Smooth muscle cell (in vitro differentiated cells): Measurements from ENCODE around the gene RBFOX1. TPM values are rescaled to one million over a fixed set of nuclear protein-coding genes. Genes with fewer than 3 reads are reported as not detected.

ENCODE experiments used
- DNase-seq: peaks from one replicate; lab custom pipeline; 2025; ENCODE audit not compliant: unreplicated experiment; lab: John Stamatoyannopoulos, UW
- H2AFZ ChIP-seq: fragments of 200-600 bp; sonication (generic); 2 replicates; pipeline ENCODE4 v1.6.0; 2016; ENCODE audit warnings: antibody characterized with exemption, low read depth, mild to moderate bottlenecking
- H3F3A ChIP-seq: fragments of 200-600 bp; sonication (generic); 2 replicates; pipeline ENCODE4 v1.6.0; 2017; ENCODE audit warnings: antibody characterized with exemption, low read depth
- H3K27ac ChIP-seq: fragments of 200-600 bp; sonication (generic); 2 replicates; pipeline ENCODE4 v1.5.1; 2016; ENCODE audit warnings: low read depth, mild to moderate bottlenecking
- H3K27me3 ChIP-seq: fragments of 200-600 bp; sonication (generic); 2 replicates; pipeline ENCODE4 v1.6.1; 2016; ENCODE audit warnings: low read depth, mild to moderate bottlenecking
- H3K36me3 ChIP-seq: fragments of 200-600 bp; sonication (generic); 2 replicates; pipeline ENCODE4 v1.5.1; 2016; ENCODE audit warnings: low read depth
- H3K4me1 ChIP-seq: fragments of 200-600 bp; sonication (generic); 2 replicates; pipeline ENCODE4 v1.5.1; 2016; ENCODE audit warnings: low read depth
- H3K4me2 ChIP-seq: fragments of 200-600 bp; sonication (generic); 2 replicates; pipeline ENCODE4 v1.6.0; 2016; ENCODE audit warnings: mild to moderate bottlenecking
- H3K4me3 ChIP-seq: fragments of 200-600 bp; sonication (generic); 2 replicates; pipeline ENCODE4 v1.5.1; 2016; ENCODE audit warnings: mild to moderate bottlenecking
- H3K79me2 ChIP-seq: fragments of 200-600 bp; sonication (generic); 2 replicates; pipeline ENCODE4 v1.6.0; 2016; ENCODE audit warnings: low read depth, mild to moderate bottlenecking
- H3K9ac ChIP-seq: fragments of 200-600 bp; sonication (generic); 2 replicates; pipeline ENCODE4 v1.6.0; 2016; ENCODE audit warnings: low read depth
- H3K9me3 ChIP-seq: fragments of 200-600 bp; sonication (generic); replicated peaks from 2 replicates; pipeline ENCODE4 v1.5.1; 2016; ENCODE audit warnings: low read depth
- H4K20me1 ChIP-seq: fragments of 200-600 bp; sonication (generic); 2 replicates; pipeline ENCODE4 v1.6.0; 2016; ENCODE audit warnings: low read depth
- CTCF ChIP-seq: fragments of 200-600 bp; sonication (generic); IDR thresholded peaks from 2 replicates; pipeline ENCODE4 v1.5.1; 2017; ENCODE audit warnings: borderline replicate concordance, mild to moderate bottlenecking, antibody characterized with exemption; ENCODE audit not compliant: insufficient read depth, poor library complexity, severe bottlenecking
- WGBS: methylation state at CpG from one replicate; pipeline ENCODE4 v1.1.7; 2016; ENCODE audit warnings: low lambda C conversion rate; 5-methylcytosine and 5-hydroxymethylcytosine counted together
- polyA plus RNA-seq: library from polyadenylated mRNA; unstranded; fragments of >200 nt; fragmentation: Nextera tagmentation; extraction: Ambion mirVana; gene quantifications from 2 replicates; pipeline ENCODE4 v1.2.1, GENCODE V29; 2016
- total RNA-seq: library from RNA; depleted of rRNA; stranded (reverse); fragments of >200 nt; gene quantifications from 2 replicates; pipeline ENCODE4 v1.2.3, GENCODE V29; 2014

Gene RBFOX1
- total and polyA plus RNA-seq, 2 experiments from 2014 or later: not detected

- Histone ChIP-seq H3K27me3 (no peaks in the 10 kb centered on the region), H3K4me2 (no peak overlapping the region), H3K36me3 (no peaks in the 10 kb centered on the region), H4K20me1 (no peaks in the 10 kb centered on the region), H3K4me1 (no peaks in the 10 kb centered on the region), H3K79me2 (no peaks in the 10 kb centered on the region), H3K4me3 (no peak overlapping the region), H3F3A (no peaks in the 10 kb centered on the region), H3K9me3 (no peaks in the 10 kb centered on the region), H2AFZ (no peak overlapping the region), H3K9ac (no peak overlapping the region), H3K27ac (no peak overlapping the region)
- 78% methylated on average over 4 of the region's 4 CpGs for WGBS
- no peak for DNase-seq
- TF ChIP-seq CTCF: no peak
Observed at GRCh38 chr16:7680296-7680695, 347.7 kb downstream of the RBFOX1 start.

GRCh38 chr16:7688811-7689210, 356.2 kb downstream of the RBFOX1 start:
- TF ChIP-seq CTCF: no peak
- 77% methylated on average over 5 of the region's 5 CpGs for WGBS
- no peak overlapping the region for H3K9ac ChIP-seq
- H3K79me2 ChIP-seq: no peaks in the 10 kb centered on the region
- H3K27ac ChIP-seq: no peak overlapping the region
- no peaks in the 10 kb centered on the region for H3K9me3 ChIP-seq
- no peaks in the 10 kb centered on the region for H4K20me1 ChIP-seq
- no peaks in the 10 kb centered on the region for H3K4me1 ChIP-seq
- no peak overlapping the region for H3K4me2 ChIP-seq
- no peaks in the 10 kb centered on the region for H3K36me3 ChIP-seq
- H3F3A ChIP-seq: no peaks in the 10 kb centered on the region
- no peak for DNase-seq
- no peak overlapping the region for H3K4me3 ChIP-seq
- H3K27me3 ChIP-seq: no peaks in the 10 kb centered on the region
- H2AFZ ChIP-seq: no peak overlapping the region

- H3K36me3 ChIP-seq: no peaks in the 10 kb centered on the region
- H3K9me3 ChIP-seq: no peaks in the 10 kb centered on the region
- no peak overlapping the region for H3K4me2 ChIP-seq
- TF ChIP-seq CTCF: no peak
- WGBS: 88% methylated on average over 1 of the region's 1 CpG
- no peaks in the 10 kb centered on the region for H3F3A ChIP-seq
- H2AFZ ChIP-seq: no peak overlapping the region
- H3K9ac ChIP-seq: no peak overlapping the region
- no peaks in the 10 kb centered on the region for H4K20me1 ChIP-seq
- DNase-seq: no peak
- H3K79me2 ChIP-seq: no peaks in the 10 kb centered on the region
- no peak overlapping the region for H3K4me3 ChIP-seq
- H3K27me3 ChIP-seq: no peaks in the 10 kb centered on the region
- H3K4me1 ChIP-seq: no peaks in the 10 kb centered on the region
- no peak overlapping the region for H3K27ac ChIP-seq
Observed at GRCh38 chr16:7689234-7689633, 356.6 kb downstream of the RBFOX1 start.

- H3F3A ChIP-seq: no peaks in the 10 kb centered on the region
- TF ChIP-seq CTCF: no peak
- no peak overlapping the region for H3K9ac ChIP-seq
- H3K36me3 ChIP-seq: no peaks in the 10 kb centered on the region
- no peaks in the 10 kb centered on the region for H4K20me1 ChIP-seq
- H3K27me3 ChIP-seq: no peaks in the 10 kb centered on the region
- 90% methylated on average over 4 of the region's 4 CpGs for WGBS
- no peak overlapping the region for H3K4me3 ChIP-seq
- no peak overlapping the region for H2AFZ ChIP-seq
- H3K27ac ChIP-seq: no peak overlapping the region
- H3K4me2 ChIP-seq: no peak overlapping the region
- H3K79me2 ChIP-seq: no peaks in the 10 kb centered on the region
- no peaks in the 10 kb centered on the region for H3K4me1 ChIP-seq
- no peaks in the 10 kb centered on the region for H3K9me3 ChIP-seq
- DNase-seq: no peak
Observed at GRCh38 chr16:7691533-7691932, 358.9 kb downstream of the RBFOX1 start.
